Neural cell (in vitro differentiated cells): Measurements from ENCODE around the gene ANXA9. TPM values are rescaled to one million over a fixed set of nuclear protein-coding genes. Genes with fewer than 3 reads are reported as not detected.

Source experiments
- H2AFZ ChIP-seq: fragments of 200-600, 300-800 bp; sonication (generic), shearing (Covaris generic); 2 replicates; pipeline ENCODE4 v1.6.0; 2014; ENCODE audit warnings: low read depth, mild to moderate bottlenecking, antibody characterized with exemption, low read length, moderate library complexity
- H3F3A ChIP-seq: fragments of 200-600 bp; shearing (Covaris generic); 2 replicates; pipeline ENCODE4 v1.6.1; 2016; ENCODE audit warnings: mild to moderate bottlenecking, moderate library complexity, mixed read lengths, antibody characterized with exemption, low read length; ENCODE audit not compliant: insufficient read depth, poor library complexity, severe bottlenecking
- H3K27ac ChIP-seq: fragments of 200-600, 300-800 bp; sonication (generic), shearing (Covaris generic); 2 replicates; pipeline ENCODE4 v1.5.1; 2014; ENCODE audit warnings: mild to moderate bottlenecking, low read length, moderate library complexity
- H3K27me3 ChIP-seq: fragments of 300-800, 200-600 bp; sonication (generic), shearing (Covaris generic); 2 replicates; pipeline ENCODE4 v1.6.0; 2014; ENCODE audit warnings: mild to moderate bottlenecking, low read depth, low read length, moderate library complexity; ENCODE audit not compliant: insufficient read depth
- H3K36me3 ChIP-seq: fragments of 300-800, 200-600 bp; sonication (generic), shearing (Covaris generic); 2 replicates; pipeline ENCODE4 v1.5.1; 2014; ENCODE audit warnings: mild to moderate bottlenecking, antibody characterized with exemption, low read length, moderate library complexity; ENCODE audit not compliant: insufficient read depth
- H3K4me2 ChIP-seq: fragments of 300-800, 200-600 bp; sonication (generic), shearing (Covaris generic); 2 replicates; pipeline ENCODE4 v1.6.0; 2014; ENCODE audit warnings: mild to moderate bottlenecking, low read length
- H3K4me3 ChIP-seq: fragments of 300-800, 200-600 bp; sonication (generic), shearing (Covaris generic); 2 replicates; pipeline ENCODE4 v1.5.1; 2014; ENCODE audit warnings: mild to moderate bottlenecking, low read length, moderate library complexity
- H3K79me2 ChIP-seq: fragments of 200-600 bp; shearing (Covaris generic); replicated peaks from 2 replicates; pipeline ENCODE4 v1.6.0; 2014; ENCODE audit warnings: mild to moderate bottlenecking, low read length, moderate library complexity; ENCODE audit not compliant: insufficient read depth
- H3K9ac ChIP-seq: fragments of 300-800, 200-600 bp; sonication (generic), shearing (Covaris generic); 2 replicates; pipeline ENCODE4 v1.6.1; 2016; ENCODE audit warnings: mild to moderate bottlenecking, low read length, mixed read lengths
- H3K9me2 ChIP-seq: fragments of 200-600 bp; shearing (Covaris generic); 2 replicates; pipeline ENCODE4 v1.6.1; 2016; ENCODE audit warnings: mild to moderate bottlenecking, low read length, mixed read lengths; ENCODE audit not compliant: insufficient read depth
- H3K9me3 ChIP-seq: fragments of 200-600, 300-800 bp; sonication (generic), shearing (Covaris generic); 2 replicates; pipeline ENCODE4 v1.6.1; 2016; ENCODE audit warnings: mild to moderate bottlenecking, mixed run types, low read length, moderate library complexity, mixed read lengths
- H4K20me1 ChIP-seq: fragments of 200-600 bp; shearing (Covaris generic); 2 replicates; pipeline ENCODE4 v1.6.1; 2016; ENCODE audit warnings: mild to moderate bottlenecking, mixed run types; ENCODE audit not compliant: insufficient read depth
- EP300 ChIP-seq: fragments of 450-650 bp; conservative IDR thresholded peaks from 2 replicates; pipeline ENCODE4 v1.6.1; 2014; ENCODE audit warnings: antibody characterized with exemption, mild to moderate bottlenecking, moderate library complexity; ENCODE audit not compliant: poor library complexity, severe bottlenecking
- EZH2 ChIP-seq: fragments of 200-600, 300-800 bp; shearing (Covaris generic), sonication (generic); IDR thresholded peaks from 2 replicates; pipeline ENCODE4 v1.6.1; 2014; ENCODE audit warnings: antibody characterized with exemption, low read length, borderline replicate concordance, mild to moderate bottlenecking; ENCODE audit not compliant: insufficient read depth, poor library complexity, severe bottlenecking
- MXI1 ChIP-seq: fragments of 450-650 bp; conservative IDR thresholded peaks from 2 replicates; pipeline ENCODE4 v1.6.1; 2014; ENCODE audit warnings: antibody characterized with exemption, mild to moderate bottlenecking; ENCODE audit not compliant: poor library complexity, severe bottlenecking
- POLR2AphosphoS5 ChIP-seq: IDR thresholded peaks from 2 replicates; pipeline ENCODE4 v1.6.1; 2012
- RAD21 ChIP-seq: fragments of 450-650 bp; conservative IDR thresholded peaks from 2 replicates; pipeline ENCODE4 v1.6.1; 2014; ENCODE audit warnings: antibody characterized with exemption, mild to moderate bottlenecking, moderate library complexity
- REST ChIP-seq: IDR thresholded peaks from 2 replicates; pipeline ENCODE4 v1.6.1; 2012; ENCODE audit warnings: borderline replicate concordance
- SMC3 ChIP-seq: fragments of 450-650 bp; conservative IDR thresholded peaks from 2 replicates; pipeline ENCODE4 v1.6.1; 2014; ENCODE audit warnings: antibody characterized with exemption, mild to moderate bottlenecking, moderate library complexity; ENCODE audit not compliant: poor library complexity
- TAF1 ChIP-seq: IDR thresholded peaks from 2 replicates; pipeline ENCODE4 v1.6.1; 2012; ENCODE audit warnings: low read depth
- polyA plus RNA-seq: library from polyadenylated mRNA; depleted of rRNA; stranded (reverse); fragments of >200 nt; gene quantifications from 2 replicates; pipeline ENCODE4 v1.2.3, GENCODE V29; 2014
- TF ChIP-seq, protein P1 (sequence below): fragments of 450-650 bp; IDR thresholded peaks from 2 replicates; pipeline ENCODE4 v1.5.1; 2014; ENCODE audit warnings: antibody characterized with exemption, mild to moderate bottlenecking, moderate library complexity; ENCODE audit not compliant: poor library complexity, severe bottlenecking

Gene ANXA9
- polyA plus RNA-seq, 1 donor from 2014 or later, result not detected

DNA sequence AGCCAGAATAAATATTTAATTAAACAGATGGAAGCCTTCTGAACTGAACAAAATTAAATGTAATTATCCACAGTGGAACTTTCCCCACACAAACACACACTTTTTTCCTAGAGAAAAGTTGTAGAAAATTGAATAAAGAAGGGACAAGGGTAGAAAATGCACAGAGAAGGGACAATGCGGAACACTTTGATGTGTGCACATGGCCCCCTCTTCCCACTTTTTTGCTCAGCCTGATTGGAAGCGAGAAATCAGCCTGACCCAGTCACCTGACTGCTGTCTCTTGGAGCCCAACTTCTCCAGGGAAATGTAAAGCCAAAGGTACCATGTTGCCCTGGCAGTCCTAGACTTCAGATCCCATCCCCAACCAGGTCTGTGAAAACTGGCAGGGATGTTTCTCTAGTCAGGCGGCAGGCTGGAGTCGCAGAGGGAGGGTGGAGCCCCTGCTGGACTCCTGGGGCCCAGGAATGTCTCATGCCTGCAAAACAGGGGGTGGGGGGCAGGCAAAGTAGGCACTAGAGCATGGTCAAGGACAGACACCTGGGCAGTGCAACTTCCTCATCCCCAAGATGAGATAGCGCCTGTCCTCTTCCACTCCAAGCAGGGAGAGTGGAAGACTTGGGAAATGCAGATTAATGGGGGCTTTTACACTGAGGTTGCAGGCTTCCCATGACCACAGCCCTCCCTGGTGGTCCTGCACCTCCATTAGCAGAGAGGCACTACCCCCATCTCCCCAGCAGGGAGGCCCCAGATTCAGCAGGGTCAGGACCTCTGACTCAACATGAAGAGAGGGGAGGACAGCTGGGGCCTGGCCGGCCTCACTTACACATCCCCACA lies 10.3 kb upstream of the ANXA9 start:
- TF ChIP-seq POLR2AphosphoS5 (no peak), EP300 (no peak), RAD21 (no peak), TAF1 (no peak)
- TF ChIP-seq, protein P1, sequence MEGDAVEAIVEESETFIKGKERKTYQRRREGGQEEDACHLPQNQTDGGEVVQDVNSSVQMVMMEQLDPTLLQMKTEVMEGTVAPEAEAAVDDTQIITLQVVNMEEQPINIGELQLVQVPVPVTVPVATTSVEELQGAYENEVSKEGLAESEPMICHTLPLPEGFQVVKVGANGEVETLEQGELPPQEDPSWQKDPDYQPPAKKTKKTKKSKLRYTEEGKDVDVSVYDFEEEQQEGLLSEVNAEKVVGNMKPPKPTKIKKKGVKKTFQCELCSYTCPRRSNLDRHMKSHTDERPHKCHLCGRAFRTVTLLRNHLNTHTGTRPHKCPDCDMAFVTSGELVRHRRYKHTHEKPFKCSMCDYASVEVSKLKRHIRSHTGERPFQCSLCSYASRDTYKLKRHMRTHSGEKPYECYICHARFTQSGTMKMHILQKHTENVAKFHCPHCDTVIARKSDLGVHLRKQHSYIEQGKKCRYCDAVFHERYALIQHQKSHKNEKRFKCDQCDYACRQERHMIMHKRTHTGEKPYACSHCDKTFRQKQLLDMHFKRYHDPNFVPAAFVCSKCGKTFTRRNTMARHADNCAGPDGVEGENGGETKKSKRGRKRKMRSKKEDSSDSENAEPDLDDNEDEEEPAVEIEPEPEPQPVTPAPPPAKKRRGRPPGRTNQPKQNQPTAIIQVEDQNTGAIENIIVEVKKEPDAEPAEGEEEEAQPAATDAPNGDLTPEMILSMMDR, result peak; percentile 13
- Histone ChIP-seq H3K4me3 (peak overlapping the region; percentile 94), H3K36me3 (no peaks in the 10 kb centered on the region), H3K9me2 (no peaks in the 10 kb centered on the region), H3K9ac (no peak overlapping the region), H3K79me2 (peaks cover 53% of the 10 kb centered on the region), H3K27ac (no peak overlapping the region), H3K9me3 (no peaks in the 10 kb centered on the region), H4K20me1 (no peaks in the 10 kb centered on the region), H3F3A (no peaks in the 10 kb centered on the region), H3K27me3 (no peaks in the 10 kb centered on the region), H3K4me2 (no peak overlapping the region), H2AFZ (no peak overlapping the region)

- Histone ChIP-seq H3K4me3 (peak overlapping the region; percentile 94), H3K9me2 (no peaks in the 10 kb centered on the region), H3K9ac (no peak overlapping the region), H3F3A (no peaks in the 10 kb centered on the region), H3K9me3 (no peaks in the 10 kb centered on the region), H4K20me1 (no peaks in the 10 kb centered on the region), H3K36me3 (no peaks in the 10 kb centered on the region), H2AFZ (no peak overlapping the region), H3K27me3 (no peaks in the 10 kb centered on the region), H3K4me2 (peak overlapping the region; percentile 13), H3K79me2 (peaks cover 53% of the 10 kb centered on the region), H3K27ac (no peak overlapping the region)
- TF ChIP-seq RAD21, result no peak
- TF ChIP-seq, protein P1, result no peak
- no peak for TF ChIP-seq REST
- no peak for TF ChIP-seq EP300
- no peak for TF ChIP-seq POLR2AphosphoS5
- TF ChIP-seq MXI1, result no peak
- TF ChIP-seq SMC3, result no peak
- no peak for TF ChIP-seq TAF1
- TF ChIP-seq EZH2, result no peak
These were observed 9.6 kb upstream of the ANXA9 start for GRCh38 chr1:150972417-150972940.
